ENCODE data around the gene INSR. TPM values are rescaled to one million over a fixed set of nuclear protein-coding genes. Genes with fewer than 3 reads are reported as not detected.

INSR gene
- polyA plus RNA-seq, 1 of the 3 experiments (the other 2 are of a cell fraction): 3.6 TPM

GRCh38 chr19:7250951-7251350, 43.3 kb downstream of the INSR start:
- Histone ChIP-seq H3K4me1 (ENCODE audit: control insufficient read depth in 1 of 2, insufficient read depth in 2 of 2, low read depth in 1 of 2, low read length in 1 of 2) (no peaks in the 10 kb centered on the region; a peak in 1 of 4 replicates), H3F3A (replicated peaks; ENCODE audit: insufficient read depth) (no peaks in the 10 kb centered on the region), H3K9me2 (no peaks in the 10 kb centered on the region), H3K4me2 (no peak overlapping the region), H2AFZ (ENCODE audit: low read depth) (no peak overlapping the region), H3K27ac (ENCODE audit: low read depth in 2 of 2, low read length in 1 of 2) (no peak overlapping the region), H3K27me3 (ENCODE audit: insufficient read depth) (no peaks in the 10 kb centered on the region), H3K9me3 (no peaks in the 10 kb centered on the region), H4K20me1 (ENCODE audit: insufficient read depth) (no peaks in the 10 kb centered on the region), H3K4me3 (ENCODE audit: low read depth in 2 of 2, low read length in 1 of 2) (no peak overlapping the region), H3K36me3 (replicated peaks in 1 of 2; ENCODE audit: control insufficient read depth in 1 of 2, insufficient read depth in 2 of 2, low read length in 1 of 2) (no peaks in the 10 kb centered on the region), H3K79me2 (ENCODE audit: insufficient read depth) (no peaks in the 10 kb centered on the region), H3K9ac (no peak overlapping the region)
- TF ChIP-seq CTCF (IDR thresholded peaks at IDR 0.05) (no peak), FOXJ3 (CRISPR knock-in tag; IDR thresholded peaks at IDR 0.05) (no peak), YY1 (IDR thresholded peaks at IDR 0.05; ENCODE audit: low read depth) (no peak), USF1 (IDR thresholded peaks at IDR 0.05; ENCODE audit: borderline replicate concordance, low read depth) (no peak), SIN3A (IDR thresholded peaks at IDR 0.05; ENCODE audit: borderline replicate concordance, low read depth, low read length) (no peak), TAF1 (IDR thresholded peaks at IDR 0.05; ENCODE audit: borderline replicate concordance, low read depth, low read length) (no peak), FOSL2 (IDR thresholded peaks at IDR 0.05; ENCODE audit: borderline replicate concordance, low read depth) (no peak)
- ChIA-PET POLR2A (no interaction called here), CTCF (interaction anchor here (1.3 kb wide), 1 partner anchor 12 kb away, joined by 3 read pairs; no protein-coding TSS in a partner anchor)
- DNase-seq: no peak
- WGBS (ENCODE audit: low lambda C conversion rate): 84% methylated on average over 4 of the region's 4 CpGs

GRCh38 chr19:7250057-7250596, 44.1 kb downstream of the INSR start:
- no peaks in the 10 kb centered on the region for H4K20me1 ChIP-seq (ENCODE audit: insufficient read depth)
- TF ChIP-seq RAD21 (IDR thresholded peaks at IDR 0.05; ENCODE audit: low read length) (no peak), RCOR1 (IDR thresholded peaks at IDR 0.05; ENCODE audit: low read length) (no peak), TAF1 (IDR thresholded peaks at IDR 0.05; ENCODE audit: borderline replicate concordance, low read depth, low read length) (no peak)
- H3K9me2 ChIP-seq: no peaks in the 10 kb centered on the region
- no peak overlapping the region for H3K4me3 ChIP-seq (ENCODE audit: low read depth in 2 of 2, low read length in 1 of 2)
- no peak overlapping the region for H3K4me2 ChIP-seq
- no peaks in the 10 kb centered on the region for H3K36me3 ChIP-seq (replicated peaks in 1 of 2; ENCODE audit: control insufficient read depth in 1 of 2, insufficient read depth in 2 of 2, low read length in 1 of 2)
- 0% methylated on average over 1 of the region's 1 CpG for WGBS (ENCODE audit: low lambda C conversion rate)
- DNase-seq: no peak
- H3K79me2 ChIP-seq (ENCODE audit: insufficient read depth): no peaks in the 10 kb centered on the region
- H3F3A ChIP-seq (replicated peaks; ENCODE audit: insufficient read depth): no peaks in the 10 kb centered on the region
- POLR2A ChIA-PET: no interaction called here
- H3K27me3 ChIP-seq (ENCODE audit: insufficient read depth): no peaks in the 10 kb centered on the region
- H2AFZ ChIP-seq (ENCODE audit: low read depth): no peak overlapping the region
- H3K27ac ChIP-seq (ENCODE audit: low read depth in 2 of 2, low read length in 1 of 2): no peak overlapping the region
- H3K9ac ChIP-seq: no peak overlapping the region
- H3K9me3 ChIP-seq: no peaks in the 10 kb centered on the region
- CTCF ChIA-PET: no interaction called here
- H3K4me1 ChIP-seq (ENCODE audit: control insufficient read depth in 1 of 2, insufficient read depth in 2 of 2, low read depth in 1 of 2, low read length in 1 of 2): no peaks in the 10 kb centered on the region; a peak in 1 of 4 replicates
